OCI-LY7 (cell line): Measurements from ENCODE around the gene SLC25A13. TPM values are rescaled to one million over a fixed set of nuclear protein-coding genes. Genes with fewer than 3 reads are reported as not detected.
"Not testable (repeated sequence)": the region's sequence is repeated elsewhere in the genome, so short reads cannot be mapped to it uniquely, and the experiment has no call there.

Experiments
- Bru-seq: library from RNA; stranded (reverse); fragments of 400-500 nt; gene quantifications from one replicate; lab custom pipeline; 2021; lab: Mats Ljungman, UMichigan
- BruChase-seq, 2 experiments: library from RNA; stranded (reverse); fragments of 400-500 nt; gene quantifications; one replicate each; lab custom pipeline; 2021; lab: Mats Ljungman, UMichigan
- BruUV-seq: library from RNA; stranded (reverse); fragments of 400-500 nt; replicated peaks from 2 replicates; lab custom pipeline; 2021; lab: Mats Ljungman, UMichigan
- CTCF ChIA-PET: fragments of 300-600 bp; sonication (Branson Sonifier 250); formaldehyde crosslinking; loops from one replicate; lab custom pipeline; 2022; ENCODE audit warnings: antibody characterized with exemption; ENCODE audit not compliant: unreplicated experiment; lab: Charles Lee
- POLR2A ChIA-PET: fragments of 300-600 bp; sonication (Branson Sonifier 250); formaldehyde crosslinking; loops from one replicate; lab custom pipeline; 2022; ENCODE audit warnings: antibody characterized with exemption; lab: Charles Lee
- DNase-seq: peaks from one replicate; pipeline ENCODE4 v3.0.0-alpha.2; 2015; ENCODE audit warnings: low spot score
- H2AFZ ChIP-seq: fragments of 200-600 bp; sonication (generic), shearing (Covaris generic); 2 replicates; pipeline ENCODE4 v1.6.1; 2014; ENCODE audit warnings: mild to moderate bottlenecking, antibody characterized with exemption, low read length, moderate library complexity
- H3K27ac ChIP-seq: fragments of 200-600 bp; sonication (generic); 2 replicates; pipeline ENCODE4 v1.5.1; 2014; ENCODE audit warnings: mixed run types, low read depth, mild to moderate bottlenecking, moderate library complexity, low read length, inconsistent platforms; ENCODE audit not compliant: poor library complexity, severe bottlenecking
- H3K36me3 ChIP-seq: fragments of 200-600 bp; sonication (generic); 2 replicates; pipeline ENCODE4 v1.6.1; 2014; ENCODE audit warnings: mild to moderate bottlenecking, antibody characterized with exemption, low read length, moderate library complexity, mixed read lengths; ENCODE audit not compliant: insufficient read depth
- H3K4me1 ChIP-seq: fragments of 200-600 bp; sonication (generic); 2 replicates; pipeline ENCODE4 v1.5.1; 2014; ENCODE audit warnings: mild to moderate bottlenecking, low read length; ENCODE audit not compliant: insufficient read depth, poor library complexity, severe bottlenecking
- H3K4me2 ChIP-seq: fragments of 200-600 bp; sonication (generic); 2 replicates; pipeline ENCODE4 v1.6.1; 2014; ENCODE audit warnings: mild to moderate bottlenecking, low read length
- H3K4me3 ChIP-seq: fragments of 200-600 bp; sonication (generic); 2 replicates; pipeline ENCODE4 v1.5.1; 2014; ENCODE audit warnings: mild to moderate bottlenecking, low read depth, low read length; ENCODE audit not compliant: poor library complexity, severe bottlenecking
- H3K79me2 ChIP-seq: fragments of 200-600 bp; sonication (generic); 2 replicates; pipeline ENCODE4 v1.6.1; 2016; ENCODE audit warnings: low read depth, mild to moderate bottlenecking, low read length, moderate library complexity, mixed read lengths; ENCODE audit not compliant: insufficient read depth
- H3K9me2 ChIP-seq: fragments of 200-600 bp; sonication (generic); 2 replicates; pipeline ENCODE4 v1.6.1; 2016; ENCODE audit warnings: mild to moderate bottlenecking, low read length, mixed read lengths; ENCODE audit not compliant: insufficient read depth
- H3K9me3 ChIP-seq: fragments of 200-600 bp; sonication (generic); 2 replicates; pipeline ENCODE4 v1.6.1; 2014; ENCODE audit warnings: mild to moderate bottlenecking, mixed run types, low read length, mixed read lengths
- H4K20me1 ChIP-seq: fragments of 200-600 bp; sonication (generic); 2 replicates; pipeline ENCODE4 v1.6.1; 2014; ENCODE audit warnings: mild to moderate bottlenecking, antibody characterized with exemption, low read length, moderate library complexity, mixed read lengths; ENCODE audit not compliant: insufficient read depth
- EZH2phosphoT487 ChIP-seq: fragments of 200-600 bp; sonication (generic); IDR thresholded peaks from 2 replicates; pipeline ENCODE4 v1.6.1; 2018; ENCODE audit warnings: low read depth, borderline replicate concordance, mild to moderate bottlenecking, mixed run types, antibody characterized with exemption, low read length, moderate library complexity, mixed read lengths
- intact Hi-C: fragments of 100-400 bp; cut with micrococcal nuclease; formaldehyde crosslinking; loops from one replicate; pipeline ENCODE4 v1.10.0; 2022; ENCODE audit not compliant: unreplicated experiment
- long read RNA-seq: library from polyadenylated mRNA; stranded (forward); transcript quantifications from one replicate; pipeline ENCODE4 v2.0.0, GENCODE V29; 2022
- total RNA-seq, 2 experiments: library from RNA; depleted of rRNA in 1 of 2; stranded (reverse); fragments of >200 nt in 1 of 2; shearing (Covaris generic) in 1 of 2; gene quantifications; 2 replicates each; pipeline ENCODE4 v1.2.3, GENCODE V29; 2014 to 2022
- TF ChIP-seq, protein P1 (sequence below): fragments of 200-600 bp; sonication (generic); conservative IDR thresholded peaks from 2 replicates; pipeline ENCODE4 v1.5.1; 2014; ENCODE audit warnings: mild to moderate bottlenecking, antibody characterized with exemption, low read length, moderate library complexity, mixed read lengths

SLC25A13 gene
- total RNA-seq (2014; rRNA removed; shearing (Covaris generic)) (not detected in 2 replicates), total RNA-seq (2022) (0.63 and 0.66 TPM in 2 replicates), Bru-seq, nascent RNA (percentile 26 among the genes with signal in this experiment), BruChase-seq, experiment 1, labeled RNA remaining after a 6-hour chase (percentile 20 among the genes with signal in this experiment), BruChase-seq, experiment 2, labeled RNA remaining after a 2-hour chase (percentile 21 among the genes with signal in this experiment)
- long read RNA-seq = 0 reads

DNA sequence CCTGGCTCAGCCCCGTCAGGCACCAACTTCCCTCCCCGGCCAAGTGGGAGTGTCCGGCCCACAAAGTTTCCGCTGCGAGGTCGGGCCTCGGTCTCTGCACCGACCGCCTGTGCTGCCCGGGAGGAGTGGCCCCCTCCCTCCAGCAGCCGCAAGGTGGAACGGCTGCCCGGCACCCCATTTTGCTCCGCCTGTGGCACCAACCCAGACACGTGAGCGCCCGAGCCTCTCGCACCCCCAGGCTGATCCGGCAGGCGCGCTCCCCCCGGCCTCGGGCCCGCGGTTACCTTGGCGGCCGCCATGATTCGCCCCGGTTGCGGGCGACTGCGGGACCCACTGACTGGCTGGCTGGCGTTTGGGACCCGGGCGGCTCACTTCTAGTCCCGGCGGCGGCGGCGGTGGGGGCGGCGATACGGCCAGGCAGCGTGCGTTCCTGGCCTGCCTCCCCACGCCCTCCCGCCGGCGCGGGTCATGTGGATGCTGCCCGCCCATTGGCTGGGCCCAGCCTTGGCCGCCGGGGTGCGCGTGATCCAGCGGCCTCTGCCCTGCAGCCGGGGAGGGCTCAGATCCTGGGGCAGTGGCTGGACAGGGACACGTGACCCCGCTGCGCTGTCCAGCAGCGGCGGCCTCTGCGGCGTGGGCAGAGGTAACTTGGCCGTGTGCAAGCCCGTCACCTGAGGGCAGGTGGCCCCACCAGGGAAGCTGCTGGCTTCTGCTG lies at the start of gene SLC25A13:
Gene SLC25A13 (minus strand): TSS at position 441 of the 715 bp plus-strand sequence. CDS start 142 bp downstream, at position 299.
- Histone ChIP-seq H3K27ac (no peak within 1 kb of the TSS), H3K9me3 (no peaks in the 10 kb centered on the region), H3K79me2 (no peaks in the 10 kb centered on the region), H4K20me1 (no peaks in the 10 kb centered on the region), H2AFZ (peak within 1 kb of the TSS; percentile 93), H3K36me3 (no peaks in the 10 kb centered on the region), H3K4me1 (no peaks in the 10 kb centered on the region), H3K9me2 (no peaks in the 10 kb centered on the region), H3K4me3 (peak within 1 kb of the TSS; percentile 54), H3K4me2 (peak within 1 kb of the TSS; percentile 65)
- TF ChIP-seq EZH2phosphoT487 = no peak
- TF ChIP-seq, protein P1, sequence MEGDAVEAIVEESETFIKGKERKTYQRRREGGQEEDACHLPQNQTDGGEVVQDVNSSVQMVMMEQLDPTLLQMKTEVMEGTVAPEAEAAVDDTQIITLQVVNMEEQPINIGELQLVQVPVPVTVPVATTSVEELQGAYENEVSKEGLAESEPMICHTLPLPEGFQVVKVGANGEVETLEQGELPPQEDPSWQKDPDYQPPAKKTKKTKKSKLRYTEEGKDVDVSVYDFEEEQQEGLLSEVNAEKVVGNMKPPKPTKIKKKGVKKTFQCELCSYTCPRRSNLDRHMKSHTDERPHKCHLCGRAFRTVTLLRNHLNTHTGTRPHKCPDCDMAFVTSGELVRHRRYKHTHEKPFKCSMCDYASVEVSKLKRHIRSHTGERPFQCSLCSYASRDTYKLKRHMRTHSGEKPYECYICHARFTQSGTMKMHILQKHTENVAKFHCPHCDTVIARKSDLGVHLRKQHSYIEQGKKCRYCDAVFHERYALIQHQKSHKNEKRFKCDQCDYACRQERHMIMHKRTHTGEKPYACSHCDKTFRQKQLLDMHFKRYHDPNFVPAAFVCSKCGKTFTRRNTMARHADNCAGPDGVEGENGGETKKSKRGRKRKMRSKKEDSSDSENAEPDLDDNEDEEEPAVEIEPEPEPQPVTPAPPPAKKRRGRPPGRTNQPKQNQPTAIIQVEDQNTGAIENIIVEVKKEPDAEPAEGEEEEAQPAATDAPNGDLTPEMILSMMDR = no peak
- intact Hi-C loops = no loop called here
- CTCF ChIA-PET = no interaction called here
- DNase-seq = no peak
- BruUV-seq = no TSS peak
- POLR2A ChIA-PET = no interaction called here

- H3K36me3 ChIP-seq, BruUV-seq, H2AFZ ChIP-seq, CTCF ChIA-PET, H3K4me3 ChIP-seq, H3K9me2 ChIP-seq, DNase-seq, POLR2A ChIA-PET, H4K20me1 ChIP-seq, intact Hi-C loops, H3K4me1 ChIP-seq, H3K27ac ChIP-seq, H3K79me2 ChIP-seq, H3K9me3 ChIP-seq, H3K4me2 ChIP-seq: not testable (repeated sequence)
These were observed 44.0 kb upstream of the SLC25A13 start for GRCh38 chr7:96365916-96366315.

DNA sequence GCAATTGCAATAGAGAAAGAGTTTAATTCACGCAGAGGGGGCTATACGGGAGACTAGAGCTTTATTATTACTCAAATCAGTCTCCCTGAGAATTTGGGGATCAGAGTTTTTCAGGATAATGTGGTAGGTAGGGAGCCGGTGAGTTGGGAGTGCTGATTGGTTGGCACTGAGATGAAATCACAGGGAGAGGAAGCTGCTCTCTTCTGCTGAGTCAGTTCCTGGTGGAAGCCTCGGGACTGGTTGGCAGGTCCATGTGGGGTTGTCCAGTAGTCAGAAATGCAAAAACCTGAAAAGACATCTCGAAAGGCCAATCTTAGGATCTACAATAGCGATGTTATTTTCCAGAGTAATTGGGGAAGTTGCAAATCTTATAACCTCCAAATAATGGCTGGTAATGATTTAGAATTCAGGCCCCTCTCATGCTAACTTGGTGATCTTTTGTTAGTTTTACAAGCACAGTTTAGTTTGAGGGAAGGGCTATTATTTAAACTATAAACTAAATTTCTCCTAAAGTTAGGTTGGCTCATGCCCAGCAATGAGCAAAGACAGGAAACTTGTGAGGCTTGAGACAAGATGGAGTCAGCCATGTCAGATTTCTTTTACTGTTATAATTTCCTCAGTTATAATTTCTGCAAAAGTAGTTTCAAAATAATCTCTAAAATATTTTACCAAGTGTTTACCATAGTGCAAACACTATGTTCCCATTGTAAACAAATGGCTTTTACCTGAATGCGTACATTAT lies 39.4 kb upstream of the SLC25A13 start:
- Histone ChIP-seq H3K9me3 (no peaks in the 10 kb centered on the region), H3K79me2 (no peaks in the 10 kb centered on the region), H3K27ac (no peak overlapping the region), H3K4me3 (no peak overlapping the region), H4K20me1 (no peaks in the 10 kb centered on the region), H3K9me2 (no peaks in the 10 kb centered on the region), H3K4me2 (no peak overlapping the region), H2AFZ (no peak overlapping the region), H3K36me3 (no peaks in the 10 kb centered on the region), H3K4me1 (no peaks in the 10 kb centered on the region)
- intact Hi-C loops = no loop called here
- TF ChIP-seq, protein P1 = no peak
- no peak for TF ChIP-seq EZH2phosphoT487
- BruUV-seq = no TSS peak
- POLR2A ChIA-PET = no interaction called here
- no peak for DNase-seq
- CTCF ChIA-PET = no interaction called here
